CD4-positive, alpha-beta memory T cell (primary cell): Measurements from ENCODE around the gene HSPB9. TPM values are rescaled to one million over a fixed set of nuclear protein-coding genes. Genes with fewer than 3 reads are reported as not detected.
"Not testable (repeated sequence)": the region's sequence is repeated elsewhere in the genome, so short reads cannot be mapped to it uniquely, and the experiment has no call there.

Experiments used
- CTCF ChIA-PET: fragments of 350-600 bp; sonication (Branson Sonifier 250); formaldehyde crosslinking; loops from one replicate; lab custom pipeline; 2021; ENCODE audit warnings: inconsistent platforms; ENCODE audit not compliant: partially characterized antibody; lab: Charles Lee
- POLR2A ChIA-PET: fragments of 350-600 bp; sonication (Branson Sonifier 250); formaldehyde crosslinking; loops from one replicate; lab custom pipeline; 2021; ENCODE audit not compliant: partially characterized antibody; lab: Charles Lee
- DNase-seq, 5 donors: peaks; one replicate each; pipeline versions ENCODE4 v3.0.0 to v3.0.0-alpha.2; 2020 to 2022; ENCODE audit warnings: mixed read lengths in 1 of 5
- H3K27ac ChIP-seq: one replicate; pipeline ENCODE4 v1.7.0; 2013; ENCODE audit warnings: low read depth, low read length
- H3K27me3 ChIP-seq: 2 replicates; pipeline ENCODE4 v1.7.0; 2013; ENCODE audit warnings: mild to moderate bottlenecking, low read length, moderate library complexity; ENCODE audit not compliant: insufficient read depth
- H3K36me3 ChIP-seq: 2 replicates; pipeline ENCODE4 v1.7.0; 2013; ENCODE audit warnings: mild to moderate bottlenecking, low read length, moderate library complexity; ENCODE audit not compliant: insufficient read depth
- H3K4me1 ChIP-seq: 2 replicates; pipeline ENCODE4 v1.7.0; 2013; ENCODE audit warnings: mild to moderate bottlenecking, low read length, moderate library complexity; ENCODE audit not compliant: insufficient read depth
- H3K4me3 ChIP-seq, 2 donors: one replicate each; pipeline ENCODE4 v1.7.0; 2013; ENCODE audit warnings: low read length in 2 of 2, mild to moderate bottlenecking in 1 of 2
- H3K9me3 ChIP-seq, 2 donors: one replicate each; pipeline ENCODE4 v1.7.0; 2013; ENCODE audit warnings: low read length in 2 of 2, control low read depth in 1 of 2; ENCODE audit not compliant: control insufficient read depth in 1 of 2
- H3K27ac Mint-ChIP-seq, 7 donors: one replicate each; pipeline ENCODE4 v1.8.0; 2020 to 2021; ENCODE audit warnings: mixed read lengths in 7 of 7, mild to moderate bottlenecking in 6 of 7, inconsistent platforms in 3 of 7, moderate library complexity in 3 of 7
- H3K27me3 Mint-ChIP-seq, 2 donors: one replicate each; pipeline ENCODE4 v1.8.0; 2020 to 2021; ENCODE audit warnings: mixed read lengths in 2 of 2
- H3K36me3 Mint-ChIP-seq, 2 donors: one replicate each; pipeline ENCODE4 v1.8.0; 2020 to 2021; ENCODE audit warnings: mixed read lengths in 2 of 2, inconsistent platforms in 1 of 2, mild to moderate bottlenecking in 1 of 2
- H3K4me1 Mint-ChIP-seq, 4 donors: one replicate each; pipeline ENCODE4 v1.8.0; 2020 to 2021; ENCODE audit warnings: mixed read lengths in 4 of 4, mild to moderate bottlenecking in 1 of 4
- H3K4me3 Mint-ChIP-seq, 8 donors: one replicate each; pipeline ENCODE4 v1.8.0; 2020 to 2021; ENCODE audit warnings: mixed read lengths in 8 of 8, mild to moderate bottlenecking in 7 of 8, moderate library complexity in 6 of 8, inconsistent platforms in 3 of 8
- H3K9me3 Mint-ChIP-seq, 8 donors: one replicate each; pipeline ENCODE4 v1.8.0; 2020 to 2021; ENCODE audit warnings: mixed read lengths in 8 of 8, mild to moderate bottlenecking in 5 of 8, inconsistent platforms in 3 of 8, moderate library complexity in 1 of 8
- intact Hi-C: fragments of 100-400 bp; cut with micrococcal nuclease; formaldehyde crosslinking; loops from one replicate; pipeline ENCODE4 v1.15.1; 2023
- polyA plus RNA-seq, 2 donors: library from polyadenylated mRNA; unstranded; fragments of 300-500 nt; fragmentation: Illumina TruSeq; gene quantifications; one replicate each; pipeline ENCODE4 v1.2.3, GENCODE V29; 2021
- total RNA-seq, 2 experiments: library from RNA; stranded (reverse); gene quantifications; one replicate each; pipeline ENCODE4 v1.2.3, GENCODE V29; 2021

HSPB9 gene
- total and polyA plus RNA-seq, 4 experiments from 2014 or later, result not detected

DNA sequence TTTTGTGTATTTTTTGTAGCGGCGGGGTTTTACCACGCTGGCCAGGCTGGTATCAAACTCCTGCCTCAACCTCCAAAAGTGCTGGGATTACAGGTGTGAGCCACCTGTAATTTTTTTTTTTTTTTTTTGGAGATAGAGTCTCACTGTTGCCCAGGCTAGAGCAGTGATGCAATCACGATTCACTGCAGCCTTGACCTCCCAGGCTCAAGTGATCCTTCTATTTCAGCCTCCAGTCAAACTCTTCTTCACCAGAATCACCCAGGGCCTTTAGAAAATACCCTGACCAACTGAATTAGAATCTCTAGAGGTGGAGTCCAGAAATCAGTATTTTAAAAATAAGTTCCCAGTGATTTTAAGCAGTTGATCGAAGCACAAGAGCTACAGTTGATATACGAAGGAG is 12.5 kb downstream of the HSPB9 start:
- Histone ChIP-seq H3K27ac (no peak overlapping the region), H3K9me3 (no peaks in the 10 kb centered on the region), H3K27me3 (no peaks in the 10 kb centered on the region), H3K4me1 (peaks cover 71% of the 10 kb centered on the region), H3K4me3 (no peak overlapping the region), H3K36me3 (peaks cover 14% of the 10 kb centered on the region)
- H3K27me3 Mint-ChIP-seq, result no peaks in the 10 kb centered on the region
- H3K27ac Mint-ChIP-seq, result peak overlapping the region in 4 of 7 donors; percentile 35 to 72 (median 56)
- H3K4me3 Mint-ChIP-seq, result no peak overlapping the region
- no peaks in the 10 kb centered on the region for H3K9me3 Mint-ChIP-seq
- intact Hi-C loops, result no loop called here
- ChIA-PET CTCF (interaction anchor here (0.6 kb wide), 1 partner anchor 175 kb away, joined by 3 read pairs; no protein-coding TSS in a partner anchor), POLR2A (interaction anchor here (1.0 to 1.7 kb wide), 3 partner anchors 13 to 115 kb away, joined by 3 to 5 read pairs (median 5); partner anchors contain the start of gene NKIRAS2)
- H3K4me1 Mint-ChIP-seq, result peaks cover 45 to 78% (median 61%) of the 10 kb centered on the region in 4 donors
- DNase-seq, result no peak
- peaks cover 10 to 54% of the 10 kb centered on the region in 2 donors for H3K36me3 Mint-ChIP-seq

DNA sequence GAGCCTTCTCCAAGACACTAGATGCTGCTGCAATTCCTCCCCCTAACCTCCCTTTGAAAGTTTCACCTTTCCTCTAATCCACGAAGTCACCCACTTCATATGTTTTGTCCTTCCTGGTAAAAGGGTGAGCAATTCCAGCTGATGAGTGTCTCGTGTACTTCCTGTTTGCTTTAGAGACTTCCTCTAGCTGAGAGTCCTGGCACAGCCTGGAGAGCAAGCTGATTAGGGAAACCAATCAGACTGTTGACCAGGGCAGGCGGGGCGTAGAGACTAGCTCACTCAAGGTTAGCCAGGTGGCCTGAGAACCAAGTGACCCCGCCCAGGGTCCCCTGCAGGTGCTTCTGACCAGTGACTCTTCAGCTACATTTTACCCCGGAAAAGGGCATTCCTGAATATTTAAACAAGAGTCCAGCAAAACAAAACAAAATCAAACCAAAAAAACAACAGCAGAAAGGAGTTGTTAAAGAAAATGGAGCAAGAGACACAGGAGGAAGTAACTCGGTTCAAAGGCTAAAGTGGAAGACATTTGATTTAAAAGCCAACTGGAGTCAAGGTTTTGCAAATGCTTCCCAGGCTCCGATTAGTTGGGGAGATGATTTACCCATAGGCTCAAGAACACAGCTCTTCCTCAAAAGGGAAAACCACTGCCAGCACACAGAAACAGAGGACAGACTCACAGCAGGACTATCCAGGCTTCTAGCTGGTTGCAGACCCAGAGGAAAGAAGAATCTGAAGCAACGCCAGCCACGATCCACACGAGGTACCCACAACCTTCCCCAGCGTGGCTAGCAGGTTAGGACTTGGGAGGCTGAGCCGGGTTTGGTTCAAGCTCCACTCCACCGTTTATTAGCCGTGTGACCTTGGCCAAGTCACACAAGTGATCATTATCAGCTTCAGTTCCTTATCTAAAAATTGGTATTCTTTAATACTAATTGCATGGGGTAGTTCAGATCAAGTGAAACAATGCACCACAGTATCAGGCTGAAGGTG is 13.4 kb downstream of the HSPB9 start:
- peaks cover 43 to 80% (median 59%) of the 10 kb centered on the region in 4 donors for H3K4me1 Mint-ChIP-seq
- ChIA-PET CTCF (interaction anchor here (1.0 to 1.9 kb wide), 6 partner anchors 18 to 177 kb away, joined by 3 to 6 read pairs (median 3); partner anchors contain the start of gene GHDC), POLR2A (interaction anchor here (0.8 to 1.6 kb wide), 4 partner anchors 14 to 47 kb away, joined by 3 to 5 read pairs (median 3); partner anchors contain the start of gene RAB5C)
- Histone ChIP-seq H3K4me3 (no peak overlapping the region), H3K27me3 (no peaks in the 10 kb centered on the region), H3K4me1 (peaks cover 71% of the 10 kb centered on the region), H3K27ac (no peak overlapping the region), H3K9me3 (no peaks in the 10 kb centered on the region), H3K36me3 (peaks cover 7% of the 10 kb centered on the region)
- H3K36me3 Mint-ChIP-seq, result peaks cover 7 to 49% of the 10 kb centered on the region in 2 donors
- H3K4me3 Mint-ChIP-seq, result peak overlapping the region in 4 of 8 donors; percentile 6 to 56 (median 10)
- no peak for DNase-seq
- intact Hi-C loops, result no loop called here
- H3K9me3 Mint-ChIP-seq, result no peaks in the 10 kb centered on the region
- H3K27me3 Mint-ChIP-seq, result no peaks in the 10 kb centered on the region
- H3K27ac Mint-ChIP-seq, result peak overlapping the region; percentile 47 to 82 (median 68)

DNA sequence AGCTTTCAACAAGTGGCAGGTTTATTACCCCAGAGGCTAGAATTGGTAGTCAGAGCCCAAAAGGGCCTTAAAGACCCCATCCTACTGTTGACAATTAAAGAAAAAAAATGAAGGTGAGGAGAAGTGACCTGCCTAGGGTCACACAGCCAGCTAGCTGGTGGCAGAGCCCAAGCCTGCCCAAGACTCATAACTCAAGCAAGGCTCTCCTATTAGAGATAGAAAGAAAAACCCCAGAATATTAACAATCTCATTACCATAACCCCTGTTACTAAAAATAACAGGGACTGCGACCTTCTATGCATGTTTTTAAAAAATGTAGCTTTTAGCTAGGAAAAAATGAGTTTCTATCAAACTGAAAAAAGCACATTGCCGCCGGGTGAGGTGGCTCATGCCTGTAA is 14.0 kb downstream of the HSPB9 start:
- peak overlapping the region in 3 of 7 donors; percentile 40 to 67 (median 47) for H3K27ac Mint-ChIP-seq
- H3K27me3 Mint-ChIP-seq, result no peaks in the 10 kb centered on the region
- intact Hi-C loops, result no loop called here
- no peaks in the 10 kb centered on the region for H3K9me3 ChIP-seq
- no peak overlapping the region for H3K4me3 Mint-ChIP-seq
- DNase-seq, result no peak
- H3K27me3 ChIP-seq, result no peaks in the 10 kb centered on the region
- H3K36me3 Mint-ChIP-seq, result peaks cover 3 to 51% of the 10 kb centered on the region in 2 donors
- POLR2A ChIA-PET, result interaction anchor here (1.6 kb wide), 1 partner anchor 18 kb away, joined by 3 read pairs; the partner anchor contains the start of gene RAB5C
- no peaks in the 10 kb centered on the region for H3K9me3 Mint-ChIP-seq
- H3K4me3 ChIP-seq, result no peak overlapping the region
- peaks cover 41 to 83% (median 59%) of the 10 kb centered on the region in 4 donors for H3K4me1 Mint-ChIP-seq
- CTCF ChIA-PET, result interaction anchor here (0.9 to 1.9 kb wide), 9 partner anchors 16 to 176 kb away, joined by 3 to 6 read pairs (median 3); partner anchors contain the start of genes GHDC and KAT2A
- no peak overlapping the region for H3K27ac ChIP-seq
- peaks cover 8% of the 10 kb centered on the region for H3K36me3 ChIP-seq
- H3K4me1 ChIP-seq, result peaks cover 69% of the 10 kb centered on the region

DNA sequence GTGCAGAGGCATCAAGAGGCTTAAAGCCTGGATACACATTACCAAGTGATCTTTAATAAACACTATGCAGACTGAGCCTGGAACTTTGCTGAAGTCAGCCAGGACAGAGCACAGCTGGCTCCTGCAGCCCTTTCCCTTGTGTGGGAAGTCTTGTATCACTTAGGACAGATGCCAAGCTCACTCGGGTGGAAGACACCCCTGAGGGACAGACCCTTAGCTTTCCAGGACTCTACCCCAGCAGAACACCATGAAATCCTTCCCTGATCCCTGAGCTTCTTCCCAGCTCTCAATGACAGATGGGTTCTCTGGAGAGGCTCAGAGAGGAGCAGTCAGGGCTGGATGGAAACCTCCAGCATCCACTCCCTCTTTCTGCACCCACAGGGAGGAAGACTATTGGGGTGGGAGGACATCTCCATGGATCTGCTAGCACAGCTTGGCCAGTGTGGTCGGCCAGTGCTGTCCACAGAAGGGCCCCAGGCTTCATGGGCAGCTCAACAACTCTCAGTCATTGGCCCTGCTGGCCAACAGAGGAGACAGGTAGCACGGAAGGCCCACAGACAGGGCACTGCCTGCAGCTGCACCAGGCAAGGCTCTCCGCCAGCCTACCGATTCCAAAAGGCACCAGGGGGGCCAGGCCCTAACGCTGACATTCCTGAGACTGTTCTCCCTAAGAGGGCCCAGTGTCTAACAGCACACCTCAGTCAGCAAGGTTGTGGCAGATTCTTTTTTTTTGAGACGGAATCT is 16.3 kb downstream of the HSPB9 start:
- peaks cover 21% of the 10 kb centered on the region for H3K36me3 ChIP-seq
- no peaks in the 10 kb centered on the region for H3K9me3 Mint-ChIP-seq
- intact Hi-C loops, result no loop called here
- ChIA-PET CTCF (interaction anchor here (1.4 kb wide), 1 partner anchor 113 kb away, joined by 3 read pairs; no protein-coding TSS in a partner anchor), POLR2A (interaction anchor here (1.4 kb wide), 1 partner anchor 14 kb away, joined by 4 read pairs; no protein-coding TSS in a partner anchor)
- H3K36me3 Mint-ChIP-seq, result peaks cover 15 to 55% of the 10 kb centered on the region in 2 donors
- H3K27me3 Mint-ChIP-seq, result no peaks in the 10 kb centered on the region
- H3K4me1 ChIP-seq, result peaks cover 47% of the 10 kb centered on the region
- no peaks in the 10 kb centered on the region for H3K27me3 ChIP-seq
- H3K4me3 ChIP-seq, result no peak overlapping the region
- H3K4me3 Mint-ChIP-seq, result no peak overlapping the region
- H3K27ac Mint-ChIP-seq, result peak overlapping the region in 4 of 7 donors; percentile 7 to 61 (median 27)
- no peak for DNase-seq
- H3K4me1 Mint-ChIP-seq, result peaks cover 33 to 81% (median 54%) of the 10 kb centered on the region in 4 donors
- H3K9me3 ChIP-seq, result no peaks in the 10 kb centered on the region
- H3K27ac ChIP-seq, result no peak overlapping the region

DNA sequence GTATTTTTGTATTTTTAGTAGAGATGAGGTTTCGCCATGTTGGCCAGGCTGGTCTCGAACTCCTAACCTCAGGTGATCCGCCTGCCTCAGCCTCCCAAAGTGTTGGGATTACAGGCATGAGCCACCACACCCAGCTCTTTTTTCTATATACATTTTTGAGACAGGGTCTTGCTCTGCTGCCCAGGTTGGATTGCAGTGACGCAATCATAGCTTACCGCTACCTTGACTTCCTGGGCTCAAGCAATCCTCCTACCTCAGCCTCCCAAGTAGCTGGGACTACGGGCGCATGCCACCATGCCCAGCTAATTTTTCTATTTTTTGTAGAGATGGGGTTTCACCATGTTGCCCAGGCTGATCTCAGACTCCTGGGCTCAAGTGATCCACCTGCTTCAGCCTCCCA is 18.1 kb downstream of the HSPB9 start:
- Histone ChIP-seq H3K36me3 (peaks cover 21% of the 10 kb centered on the region), H3K4me1 (peaks cover 32% of the 10 kb centered on the region)
- H3K4me3 Mint-ChIP-seq, POLR2A ChIA-PET, H3K4me3 ChIP-seq, H3K27ac ChIP-seq, H3K27me3 ChIP-seq, H3K9me3 Mint-ChIP-seq, H3K27me3 Mint-ChIP-seq, intact Hi-C loops, DNase-seq, H3K9me3 ChIP-seq: not testable (repeated sequence)
- Mint-ChIP-seq H3K27ac (peak overlapping the region in 1 of 7 donors; percentile 4), H3K36me3 (peaks cover 15 to 52% of the 10 kb centered on the region in 2 donors), H3K4me1 (peaks cover 29 to 68% (median 46%) of the 10 kb centered on the region in 4 donors)
- CTCF ChIA-PET, result interaction anchor here (1.4 kb wide), 1 partner anchor 115 kb away, joined by 3 read pairs; no protein-coding TSS in a partner anchor

DNA sequence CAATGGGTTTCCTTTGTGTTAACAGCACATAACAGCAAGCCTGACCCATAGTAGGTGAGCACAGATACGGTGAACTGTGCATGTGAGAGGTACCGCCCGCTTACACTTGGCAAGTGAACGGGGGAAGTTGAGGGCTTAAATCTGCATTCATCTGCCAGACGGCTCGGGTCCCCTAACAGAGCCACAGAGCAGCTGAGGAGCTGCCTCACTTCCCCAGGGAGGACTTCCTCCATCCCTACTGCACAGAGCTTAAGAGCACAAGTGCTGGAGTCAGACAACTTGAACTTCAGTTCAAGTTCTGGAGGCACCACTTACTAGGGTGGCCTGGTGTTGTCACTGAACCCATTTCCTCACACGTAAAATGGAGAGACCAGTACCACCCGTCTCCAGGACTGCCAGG is 18.8 kb downstream of the HSPB9 start:
- Histone ChIP-seq H3K36me3 (peaks cover 21% of the 10 kb centered on the region), H3K9me3 (no peaks in the 10 kb centered on the region), H3K4me1 (peaks cover 25% of the 10 kb centered on the region), H3K4me3 (no peak overlapping the region), H3K27ac (no peak overlapping the region), H3K27me3 (no peaks in the 10 kb centered on the region)
- ChIA-PET CTCF (no interaction called here), POLR2A (no interaction called here)
- Mint-ChIP-seq H3K4me3 (no peak overlapping the region), H3K27me3 (no peaks in the 10 kb centered on the region), H3K27ac (no peak overlapping the region), H3K36me3 (peaks cover 15 to 52% of the 10 kb centered on the region in 2 donors), H3K4me1 (peaks cover 23 to 67% (median 40%) of the 10 kb centered on the region in 4 donors), H3K9me3 (no peaks in the 10 kb centered on the region)
- intact Hi-C loops, result no loop called here
- no peak for DNase-seq
